SK-N-SH (cell line): Measurements from ENCODE around the gene PLS3.

ENCODE experiments used
- ELF1 ChIP-seq: IDR thresholded peaks from 2 replicates; pipeline ENCODE4 v1.4.0; 2012
- EP300 ChIP-seq, 2 experiments: IDR thresholded peaks; 2 replicates each; pipeline versions ENCODE4 v1.4.0 to v1.6.1; 2012; ENCODE audit warnings: borderline replicate concordance in 1 of 2, low read depth in 1 of 2, low read length in 1 of 2
- EZH2phosphoT487 ChIP-seq: fragments of 200-600 bp; sonication (generic); IDR thresholded peaks from 2 replicates; pipeline ENCODE4 v1.6.1; 2017; ENCODE audit warnings: low read depth, mixed run types, mild to moderate bottlenecking, antibody characterized with exemption, moderate library complexity, borderline replicate concordance
- MEF2A ChIP-seq: IDR thresholded peaks from 2 replicates; pipeline ENCODE4 v1.4.0; 2012; ENCODE audit warnings: low read depth, borderline replicate concordance
- NRF1 ChIP-seq: IDR thresholded peaks from 2 replicates; pipeline ENCODE4 v1.6.1; 2012; ENCODE audit warnings: low read depth, mild to moderate bottlenecking, low read length
- SIN3A ChIP-seq: IDR thresholded peaks from 2 replicates; pipeline ENCODE4 v1.6.1; 2012; ENCODE audit warnings: low read depth, mild to moderate bottlenecking, low read length, moderate library complexity, borderline replicate concordance
- SMC3 ChIP-seq: IDR thresholded peaks from 2 replicates; pipeline ENCODE4 v1.6.1; 2012; ENCODE audit warnings: low read depth, low read length, improper control_type of control experiment
- TAF1 ChIP-seq: IDR thresholded peaks from 2 replicates; pipeline ENCODE4 v1.6.1; 2012; ENCODE audit warnings: low read depth, mild to moderate bottlenecking, low read length, moderate library complexity, borderline replicate concordance
- TF ChIP-seq, protein P1 (sequence below): fragments of 200-600 bp; sonication (generic); IDR thresholded peaks from 2 replicates; pipeline ENCODE4 v1.6.1; 2017; ENCODE audit warnings: antibody characterized with exemption, mild to moderate bottlenecking, moderate library complexity
- TF ChIP-seq, protein P2 (sequence below): IDR thresholded peaks from 2 replicates; pipeline ENCODE4 v1.4.0; 2012; ENCODE audit warnings: low read depth, borderline replicate concordance
- TF ChIP-seq, protein P3 (sequence below): fragments of 150-350 bp; IDR thresholded peaks from 2 replicates; pipeline ENCODE4 v1.6.1; 2016; ENCODE audit warnings: mild to moderate bottlenecking, low read depth, low read length
- TF ChIP-seq, protein P4 (sequence below): IDR thresholded peaks from 2 replicates; pipeline ENCODE4 v1.4.0; 2012; ENCODE audit warnings: low read depth

DNA sequence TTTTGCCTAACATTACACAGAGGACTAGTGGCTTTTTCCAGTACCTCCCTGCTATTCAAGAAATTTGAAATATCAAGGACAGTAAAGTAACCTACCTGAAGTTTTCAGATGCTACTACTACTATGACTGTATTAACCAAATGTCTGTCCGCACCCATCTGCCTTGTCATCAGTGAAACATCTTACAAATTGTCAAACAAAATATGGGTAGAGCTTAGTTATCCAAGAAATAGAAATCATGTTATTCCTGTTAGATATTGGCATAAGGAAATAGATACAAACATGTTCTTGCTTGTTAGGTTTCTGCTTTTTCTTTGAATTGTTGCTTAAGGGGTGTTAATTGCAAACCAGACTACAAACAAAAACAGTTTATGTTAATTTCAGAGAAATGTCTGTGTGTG is 63.9 kb downstream of the PLS3 start:
- TF ChIP-seq MEF2A (no peak), SMC3 (no peak), EP300 (IDR thresholded peaks at IDR 0.05; ENCODE audit: borderline replicate concordance in 1 of 2, low read depth in 1 of 2, low read length in 1 of 2) (no peak), SIN3A (no peak), NRF1 (no peak), EZH2phosphoT487 (no peak), ELF1 (no peak), TAF1 (no peak)
- TF ChIP-seq, protein P1, sequence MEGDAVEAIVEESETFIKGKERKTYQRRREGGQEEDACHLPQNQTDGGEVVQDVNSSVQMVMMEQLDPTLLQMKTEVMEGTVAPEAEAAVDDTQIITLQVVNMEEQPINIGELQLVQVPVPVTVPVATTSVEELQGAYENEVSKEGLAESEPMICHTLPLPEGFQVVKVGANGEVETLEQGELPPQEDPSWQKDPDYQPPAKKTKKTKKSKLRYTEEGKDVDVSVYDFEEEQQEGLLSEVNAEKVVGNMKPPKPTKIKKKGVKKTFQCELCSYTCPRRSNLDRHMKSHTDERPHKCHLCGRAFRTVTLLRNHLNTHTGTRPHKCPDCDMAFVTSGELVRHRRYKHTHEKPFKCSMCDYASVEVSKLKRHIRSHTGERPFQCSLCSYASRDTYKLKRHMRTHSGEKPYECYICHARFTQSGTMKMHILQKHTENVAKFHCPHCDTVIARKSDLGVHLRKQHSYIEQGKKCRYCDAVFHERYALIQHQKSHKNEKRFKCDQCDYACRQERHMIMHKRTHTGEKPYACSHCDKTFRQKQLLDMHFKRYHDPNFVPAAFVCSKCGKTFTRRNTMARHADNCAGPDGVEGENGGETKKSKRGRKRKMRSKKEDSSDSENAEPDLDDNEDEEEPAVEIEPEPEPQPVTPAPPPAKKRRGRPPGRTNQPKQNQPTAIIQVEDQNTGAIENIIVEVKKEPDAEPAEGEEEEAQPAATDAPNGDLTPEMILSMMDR: no peak
- TF ChIP-seq, protein P2, sequence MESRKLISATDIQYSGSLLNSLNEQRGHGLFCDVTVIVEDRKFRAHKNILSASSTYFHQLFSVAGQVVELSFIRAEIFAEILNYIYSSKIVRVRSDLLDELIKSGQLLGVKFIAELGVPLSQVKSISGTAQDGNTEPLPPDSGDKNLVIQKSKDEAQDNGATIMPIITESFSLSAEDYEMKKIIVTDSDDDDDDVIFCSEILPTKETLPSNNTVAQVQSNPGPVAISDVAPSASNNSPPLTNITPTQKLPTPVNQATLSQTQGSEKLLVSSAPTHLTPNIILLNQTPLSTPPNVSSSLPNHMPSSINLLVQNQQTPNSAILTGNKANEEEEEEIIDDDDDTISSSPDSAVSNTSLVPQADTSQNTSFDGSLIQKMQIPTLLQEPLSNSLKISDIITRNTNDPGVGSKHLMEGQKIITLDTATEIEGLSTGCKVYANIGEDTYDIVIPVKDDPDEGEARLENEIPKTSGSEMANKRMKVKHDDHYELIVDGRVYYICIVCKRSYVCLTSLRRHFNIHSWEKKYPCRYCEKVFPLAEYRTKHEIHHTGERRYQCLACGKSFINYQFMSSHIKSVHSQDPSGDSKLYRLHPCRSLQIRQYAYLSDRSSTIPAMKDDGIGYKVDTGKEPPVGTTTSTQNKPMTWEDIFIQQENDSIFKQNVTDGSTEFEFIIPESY: no peak
- TF ChIP-seq, protein P3, sequence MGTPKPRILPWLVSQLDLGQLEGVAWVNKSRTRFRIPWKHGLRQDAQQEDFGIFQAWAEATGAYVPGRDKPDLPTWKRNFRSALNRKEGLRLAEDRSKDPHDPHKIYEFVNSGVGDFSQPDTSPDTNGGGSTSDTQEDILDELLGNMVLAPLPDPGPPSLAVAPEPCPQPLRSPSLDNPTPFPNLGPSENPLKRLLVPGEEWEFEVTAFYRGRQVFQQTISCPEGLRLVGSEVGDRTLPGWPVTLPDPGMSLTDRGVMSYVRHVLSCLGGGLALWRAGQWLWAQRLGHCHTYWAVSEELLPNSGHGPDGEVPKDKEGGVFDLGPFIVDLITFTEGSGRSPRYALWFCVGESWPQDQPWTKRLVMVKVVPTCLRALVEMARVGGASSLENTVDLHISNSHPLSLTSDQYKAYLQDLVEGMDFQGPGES: no peak
- TF ChIP-seq, protein P4, sequence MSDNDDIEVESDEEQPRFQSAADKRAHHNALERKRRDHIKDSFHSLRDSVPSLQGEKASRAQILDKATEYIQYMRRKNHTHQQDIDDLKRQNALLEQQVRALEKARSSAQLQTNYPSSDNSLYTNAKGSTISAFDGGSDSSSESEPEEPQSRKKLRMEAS: no peak
